Thoracic aorta (tissue), 2 donors: Measurements from ENCODE around the gene CTCF. TPM values are rescaled to one million over a fixed set of nuclear protein-coding genes. Genes with fewer than 3 reads are reported as not detected.
"Not testable (repeated sequence)": the region's sequence is repeated elsewhere in the genome, so short reads cannot be mapped to it uniquely, and the experiment has no call there.

Experiments used
- ATAC-seq: fragments of 150-250 bp; one replicate; pipeline ENCODE4 v1.8.0; 2017; ENCODE audit warnings: low read depth; ENCODE audit not compliant: insufficient number of reproducible peaks, low FRiP score
- DNase-seq: peaks from one replicate; pipeline ENCODE4 v3.0.0-alpha.2; 2020; ENCODE audit warnings: low spot score
- H3K27ac ChIP-seq, 2 donors: fragments of 200-600 bp; sonication (generic); 1 replicate in 1 of 2; 2 replicates in 1 of 2; pipeline ENCODE4 v1.5.1; 2016; ENCODE audit warnings: mild to moderate bottlenecking in 2 of 2, moderate library complexity in 2 of 2
- H3K27me3 ChIP-seq: fragments of 200-600 bp; sonication (generic); replicated peaks from 2 replicates; pipeline ENCODE4 v1.6.0; 2016; ENCODE audit warnings: mild to moderate bottlenecking; ENCODE audit not compliant: insufficient read depth
- H3K36me3 ChIP-seq: fragments of 200-600 bp; sonication (generic); one replicate; pipeline ENCODE4 v1.5.1; 2016
- H3K4me1 ChIP-seq, 2 donors: fragments of 200-600 bp; sonication (generic); 1 replicate in 1 of 2; 2 replicates in 1 of 2; pipeline versions ENCODE4 v1.5.1 to v1.6.0; 2016; ENCODE audit warnings: low read depth in 2 of 2, mild to moderate bottlenecking in 1 of 2; ENCODE audit not compliant: control insufficient read depth in 1 of 2
- H3K4me3 ChIP-seq: fragments of 200-600 bp; sonication (generic); 2 replicates; pipeline ENCODE4 v1.5.1; 2016; ENCODE audit warnings: mild to moderate bottlenecking
- H3K9me3 ChIP-seq: fragments of 200-600 bp; sonication (generic); 2 replicates; pipeline ENCODE4 v1.5.1; 2016
- CTCF ChIP-seq: fragments of 200-600 bp; sonication (generic); IDR thresholded peaks from one replicate; pipeline ENCODE4 v1.5.1; 2019; ENCODE audit warnings: antibody characterized with exemption
- total RNA-seq, 2 donors: library from RNA; depleted of rRNA; stranded (reverse); fragments of >200 nt; gene quantifications; one replicate each; pipeline versions ENCODE4 v1.1.0 to v1.2.3, GENCODE V29; 2016

Gene CTCF
- total RNA-seq, 2 donors from 2014 or later: 23.0 to 26.7 TPM

GRCh38 chr16:67530013-67530939, 32.0 kb upstream of the CTCF start:
- DNase-seq: peak; percentile 62
- peak; percentile 69 for ATAC-seq
- Histone ChIP-seq H3K27ac (peak overlapping the region; percentile 94 to 98), H3K4me1 (peaks cover 29 to 44% of the 10 kb centered on the region in 2 donors), H3K36me3 (no peaks in the 10 kb centered on the region), H3K9me3 (no peaks in the 10 kb centered on the region), H3K4me3 (peak overlapping the region; percentile 99), H3K27me3 (no peaks in the 10 kb centered on the region)
- no peak for TF ChIP-seq CTCF

DNA sequence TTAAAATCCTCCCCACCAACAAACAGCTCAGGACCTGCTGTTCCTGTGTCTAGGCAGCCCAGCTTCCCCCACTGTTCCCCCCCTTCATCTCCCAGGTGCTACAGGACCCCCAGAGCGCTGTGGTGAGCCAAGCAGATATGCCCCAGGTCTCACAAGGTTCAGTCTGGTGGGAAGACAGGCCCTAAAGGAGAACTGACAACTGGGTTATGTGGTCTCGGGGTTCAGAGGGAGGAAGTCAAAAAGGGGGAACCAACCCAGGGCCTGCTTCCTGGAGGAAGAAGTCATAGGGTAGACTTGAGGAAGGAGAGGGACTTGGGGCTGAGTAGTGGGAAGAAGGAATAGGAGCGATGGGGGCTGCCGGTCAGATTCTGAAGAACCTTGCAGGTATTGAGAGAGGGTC, 31.1 kb upstream of the CTCF start:
- DNase-seq (no peak), ATAC-seq (no peak)
- Histone ChIP-seq H3K27me3 (no peaks in the 10 kb centered on the region), H3K27ac (peak overlapping the region; percentile 94 to 98), H3K36me3 (no peaks in the 10 kb centered on the region), H3K4me3 (peak overlapping the region; percentile 99), H3K4me1 (peaks cover 31 to 50% of the 10 kb centered on the region in 2 donors), H3K9me3 (no peaks in the 10 kb centered on the region)
- no peak for TF ChIP-seq CTCF

- H3K4me1 ChIP-seq: peaks cover 33 to 52% of the 10 kb centered on the region in 2 donors
- no peaks in the 10 kb centered on the region for H3K36me3 ChIP-seq
- no peak for TF ChIP-seq CTCF
- no peaks in the 10 kb centered on the region for H3K27me3 ChIP-seq
- H3K9me3 ChIP-seq: no peaks in the 10 kb centered on the region
- H3K4me3 ChIP-seq: no peak overlapping the region
- ATAC-seq: no peak
- no peak for DNase-seq
- H3K27ac ChIP-seq: no peak overlapping the region
These were observed 29.2 kb upstream of the CTCF start for GRCh38 chr16:67533024-67533560.

DNA sequence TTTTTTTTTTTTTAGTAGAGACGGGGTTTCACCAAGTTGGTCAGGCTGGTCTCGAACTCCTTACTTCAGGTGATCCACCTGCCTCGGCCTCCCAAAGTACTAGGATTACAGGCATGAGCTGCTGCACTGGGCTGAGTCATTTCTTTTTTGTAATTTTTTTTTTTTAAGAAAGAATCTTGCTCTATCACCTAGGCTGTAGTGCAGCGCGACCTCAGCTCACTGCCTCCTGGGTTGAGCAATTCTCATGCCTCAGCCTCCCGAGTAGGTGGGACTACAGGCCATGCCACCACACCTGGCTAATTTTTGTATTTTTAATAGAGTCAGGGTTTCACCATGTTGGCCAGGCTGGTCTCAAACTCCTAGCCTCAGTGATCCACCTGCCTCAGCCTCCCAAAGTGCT, 28.3 kb upstream of the CTCF start:
- not testable (repeated sequence) for H3K27ac ChIP-seq, DNase-seq, H3K27me3 ChIP-seq, H3K36me3 ChIP-seq, H3K4me3 ChIP-seq, H3K9me3 ChIP-seq, ATAC-seq
- peaks cover 34 to 57% of the 10 kb centered on the region in 2 donors for H3K4me1 ChIP-seq

DNA sequence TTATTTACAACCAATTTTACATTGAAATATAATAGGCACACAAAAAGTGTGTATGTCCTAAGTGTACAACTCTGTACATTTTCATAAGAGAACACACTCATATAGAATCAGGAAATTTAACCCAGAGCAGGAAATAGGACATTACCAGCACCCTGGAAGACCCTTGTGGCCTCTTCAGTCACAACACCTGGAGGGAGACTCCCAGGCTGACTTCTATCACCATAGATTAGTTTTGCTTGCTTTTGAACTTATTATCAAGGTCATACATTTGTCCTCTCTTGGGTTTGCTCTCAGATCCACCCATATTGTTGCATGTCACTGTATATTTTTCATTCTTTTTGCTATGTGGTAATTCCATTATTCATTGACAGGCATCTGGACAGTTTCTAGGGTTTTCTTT, 27.9 kb upstream of the CTCF start:
- Histone ChIP-seq H3K4me1 (peaks cover 34 to 61% of the 10 kb centered on the region in 2 donors), H3K27me3 (no peaks in the 10 kb centered on the region), H3K27ac (no peak overlapping the region), H3K36me3 (no peaks in the 10 kb centered on the region), H3K9me3 (no peaks in the 10 kb centered on the region), H3K4me3 (no peak overlapping the region)
- DNase-seq: no peak
- no peak for TF ChIP-seq CTCF
- ATAC-seq: no peak
